Liver (tissue), 9 donors: ENCODE data around the gene FAM98B. TPM values are rescaled to one million over a fixed set of nuclear protein-coding genes. Genes with fewer than 3 reads are reported as not detected.

Experiments
- DNase-seq: peaks from one replicate; pipeline ENCODE4 v3.0.0-alpha.2; 2017; ENCODE audit warnings: low spot score
- H3K27ac ChIP-seq, 2 donors: one replicate each; pipeline ENCODE4 v1.7.0; 2013; ENCODE audit warnings: inconsistent platforms in 2 of 2, low read length in 2 of 2, control low read depth in 1 of 2, low read depth in 1 of 2, mild to moderate bottlenecking in 1 of 2
- H3K27me3 ChIP-seq, 4 donors: one replicate each; pipeline versions ENCODE4 v1.6.1 to v1.7.0; 2013; ENCODE audit warnings: low read length in 3 of 4, inconsistent platforms in 1 of 4, mild to moderate bottlenecking in 1 of 4, moderate library complexity in 1 of 4; ENCODE audit not compliant: control insufficient read depth in 4 of 4, insufficient read depth in 4 of 4
- H3K36me3 ChIP-seq, 4 donors: one replicate each; pipeline versions ENCODE4 v1.6.1 to v1.7.0; 2013; ENCODE audit warnings: low read length in 3 of 4, mild to moderate bottlenecking in 3 of 4, low read depth in 1 of 4, moderate library complexity in 1 of 4; ENCODE audit not compliant: control insufficient read depth in 4 of 4, insufficient read depth in 3 of 4
- H3K4me1 ChIP-seq, 4 donors: one replicate each; pipeline versions ENCODE4 v1.6.1 to v1.7.0; 2013; ENCODE audit warnings: low read length in 3 of 4, mild to moderate bottlenecking in 3 of 4, moderate library complexity in 1 of 4; ENCODE audit not compliant: control insufficient read depth in 4 of 4, insufficient read depth in 4 of 4
- H3K4me3 ChIP-seq, 3 donors: one replicate each; pipeline versions ENCODE4 v1.6.1 to v1.7.0; 2013; ENCODE audit warnings: low read length in 3 of 3, control low read depth in 1 of 3, low read depth in 1 of 3, mild to moderate bottlenecking in 1 of 3
- H3K9ac ChIP-seq, 2 donors: one replicate each; pipeline ENCODE4 v1.7.0; 2013; ENCODE audit warnings: low read length in 2 of 2, mild to moderate bottlenecking in 2 of 2, moderate library complexity in 2 of 2, control low read depth in 1 of 2, low read depth in 1 of 2
- H3K9me3 ChIP-seq, 4 donors: one replicate each; pipeline versions ENCODE4 v1.6.1 to v1.7.0; 2013; ENCODE audit warnings: low read length in 3 of 4; ENCODE audit not compliant: control insufficient read depth in 4 of 4
- ATF3 ChIP-seq: IDR thresholded peaks from 2 replicates; pipeline ENCODE4 v1.6.1; 2016; ENCODE audit warnings: antibody characterized with exemption
- CTCF ChIP-seq: fragments of 150-350 bp; IDR thresholded peaks from 2 replicates; pipeline ENCODE4 v1.5.1; 2017; ENCODE audit warnings: improper control_type of control experiment, low read depth, low read length; ENCODE audit not compliant: missing input control
- EGR1 ChIP-seq, 2 donors: IDR thresholded peaks; 2 replicates each; pipeline ENCODE4 v1.6.1; 2016 to 2018; ENCODE audit warnings: antibody characterized with exemption in 2 of 2, low read depth in 2 of 2
- FOXA1 ChIP-seq: IDR thresholded peaks from 2 replicates; pipeline ENCODE4 v1.6.1; 2016; ENCODE audit warnings: antibody characterized with exemption
- FOXA2 ChIP-seq: IDR thresholded peaks from 2 replicates; pipeline ENCODE4 v1.6.1; 2016; ENCODE audit warnings: antibody characterized with exemption
- GABPA ChIP-seq, 2 donors: IDR thresholded peaks in 1 of 2; conservative IDR thresholded peaks in 1 of 2; 2 replicates each; pipeline ENCODE4 v1.6.1; 2016; ENCODE audit warnings: antibody characterized with exemption in 2 of 2, mild to moderate bottlenecking in 1 of 2, moderate library complexity in 1 of 2
- HNF4A ChIP-seq, 2 donors: conservative IDR thresholded peaks; 2 replicates each; pipeline ENCODE4 v1.6.1; 2016; ENCODE audit warnings: antibody characterized with exemption in 2 of 2, mild to moderate bottlenecking in 2 of 2
- HNF4G ChIP-seq: IDR thresholded peaks from 2 replicates; pipeline ENCODE4 v1.6.1; 2016; ENCODE audit warnings: antibody characterized with exemption
- JUND ChIP-seq, 2 donors: IDR thresholded peaks; 2 replicates each; pipeline ENCODE4 v1.6.1; 2016; ENCODE audit warnings: antibody characterized with exemption in 2 of 2
- MAX ChIP-seq: IDR thresholded peaks from 2 replicates; pipeline ENCODE4 v1.6.1; 2016; ENCODE audit warnings: antibody characterized with exemption
- NR2F2 ChIP-seq: IDR thresholded peaks from 2 replicates; pipeline ENCODE4 v1.6.1; 2016; ENCODE audit warnings: antibody characterized with exemption
- RAD21 ChIP-seq, 2 donors: IDR thresholded peaks; 2 replicates each; pipeline ENCODE4 v1.6.1; 2016; ENCODE audit warnings: antibody characterized with exemption in 2 of 2, mild to moderate bottlenecking in 2 of 2
- REST ChIP-seq: IDR thresholded peaks from 2 replicates; pipeline ENCODE4 v1.6.1; 2016; ENCODE audit warnings: antibody characterized with exemption, mild to moderate bottlenecking
- RXRA ChIP-seq, 2 donors: IDR thresholded peaks; 2 replicates each; pipeline ENCODE4 v1.6.1; 2017 to 2018; ENCODE audit warnings: antibody characterized with exemption in 2 of 2, mild to moderate bottlenecking in 1 of 2
- SP1 ChIP-seq: IDR thresholded peaks from 2 replicates; pipeline ENCODE4 v1.6.1; 2018; ENCODE audit warnings: antibody characterized with exemption, mild to moderate bottlenecking
- TAF1 ChIP-seq: conservative IDR thresholded peaks from 2 replicates; pipeline ENCODE4 v1.6.1; 2016; ENCODE audit warnings: antibody characterized with exemption, mild to moderate bottlenecking
- YY1 ChIP-seq: IDR thresholded peaks from 2 replicates; pipeline ENCODE4 v1.6.1; 2016; ENCODE audit warnings: antibody characterized with exemption, mild to moderate bottlenecking
- ZBTB33 ChIP-seq: IDR thresholded peaks from 2 replicates; pipeline ENCODE4 v1.6.1; 2016; ENCODE audit warnings: antibody characterized with exemption
- WGBS: extraction: QIAGEN DNeasy Blood & Tissue Kit; methylation state at CpG from one replicate; pipeline ENCODE4 v1.1.7; 2013; 5-methylcytosine and 5-hydroxymethylcytosine counted together
- polyA plus RNA-seq, 2 donors: library from polyadenylated mRNA; stranded (reverse) in 1 of 2; unstranded in 1 of 2; fragments of 200-250 nt in 1 of 2; fragments of >200 nt in 1 of 2; fragmentation: Nextera tagmentation in 1 of 2; extraction: Ambion mirVana in 1 of 2; gene quantifications; one replicate each; pipeline versions ENCODE4 v1.2.1 to v1.2.3, GENCODE V29; 2013 to 2015
- total RNA-seq, 2 donors: library from RNA; depleted of rRNA; stranded (reverse); fragments of >200 nt; gene quantifications; one replicate each; pipeline ENCODE4 v1.2.3, GENCODE V29; 2014
- donor health status: healthy.
- donor health status: healthy.
- donor health status: healthy.
- donor health status: healthy.
- donor health status: healthy.

FAM98B gene
- total and polyA plus RNA-seq, 4 donors, result 1.5 to 12.2 (median 4.3) TPM

- H3K9me3 ChIP-seq, result no peaks in the 10 kb centered on the region
- TF ChIP-seq RXRA (IDR thresholded peaks at IDR 0.05) (no peak), EGR1 (IDR thresholded peaks at IDR 0.05; ENCODE audit: low read depth in 2 of 2) (no peak), CTCF (no peak), GABPA (IDR thresholded peaks at IDR 0.05 in 1 of 2, conservative IDR thresholded peaks at IDR 0.05 in 1 of 2) (no peak), HNF4G (no peak), ZBTB33 (no peak), MAX (no peak), YY1 (no peak), ATF3 (no peak), SP1 (no peak), RAD21 (IDR thresholded peaks at IDR 0.05) (no peak), JUND (IDR thresholded peaks at IDR 0.05) (no peak), FOXA2 (no peak), FOXA1 (no peak), NR2F2 (no peak), HNF4A (conservative IDR thresholded peaks at IDR 0.05) (no peak), REST (no peak), TAF1 (no peak)
- 98% methylated on average over 5 of the region's 5 CpGs for WGBS
- H3K36me3 ChIP-seq, result no peaks in the 10 kb centered on the region
- peaks cover 5 to 14% (median 10%) of the 10 kb centered on the region in 4 donors for H3K4me1 ChIP-seq
- H3K4me3 ChIP-seq, result no peak overlapping the region
- no peak overlapping the region for H3K27ac ChIP-seq
- no peak for DNase-seq
- H3K27me3 ChIP-seq, result no peaks in the 10 kb centered on the region
- H3K9ac ChIP-seq, result no peak overlapping the region
Measured at GRCh38 chr15:38458646-38459045, 4.7 kb downstream of the FAM98B start.

- no peak overlapping the region for H3K27ac ChIP-seq
- DNase-seq, result no peak
- no peaks in the 10 kb centered on the region for H3K9me3 ChIP-seq
- 90% methylated on average over 6 of the region's 6 CpGs for WGBS
- H3K27me3 ChIP-seq, result no peaks in the 10 kb centered on the region
- peaks cover 5 to 15% (median 12%) of the 10 kb centered on the region in 4 donors for H3K4me1 ChIP-seq
- no peak overlapping the region for H3K4me3 ChIP-seq
- no peaks in the 10 kb centered on the region for H3K36me3 ChIP-seq
- H3K9ac ChIP-seq, result no peak overlapping the region
- TF ChIP-seq NR2F2, result no peak
- TF ChIP-seq ZBTB33, result no peak
- no peak for TF ChIP-seq RAD21 (IDR thresholded peaks at IDR 0.05)
- no peak for TF ChIP-seq YY1
- TF ChIP-seq SP1, result no peak
- TF ChIP-seq HNF4G, result no peak
- TF ChIP-seq REST, result no peak
- no peak for TF ChIP-seq GABPA (IDR thresholded peaks at IDR 0.05 in 1 of 2, conservative IDR thresholded peaks at IDR 0.05 in 1 of 2)
- TF ChIP-seq ATF3, result no peak
- no peak for TF ChIP-seq FOXA1
- TF ChIP-seq HNF4A (conservative IDR thresholded peaks at IDR 0.05), result no peak
Measured at GRCh38 chr15:38459480-38459879, 5.6 kb downstream of the FAM98B start.
